ENCODE data around the gene PDGFD.

Gene PDGFD

GRCh38 chr11:103994518-103994917 is 169.4 kb downstream of the PDGFD start:
- no peak for DNase-seq

DNA sequence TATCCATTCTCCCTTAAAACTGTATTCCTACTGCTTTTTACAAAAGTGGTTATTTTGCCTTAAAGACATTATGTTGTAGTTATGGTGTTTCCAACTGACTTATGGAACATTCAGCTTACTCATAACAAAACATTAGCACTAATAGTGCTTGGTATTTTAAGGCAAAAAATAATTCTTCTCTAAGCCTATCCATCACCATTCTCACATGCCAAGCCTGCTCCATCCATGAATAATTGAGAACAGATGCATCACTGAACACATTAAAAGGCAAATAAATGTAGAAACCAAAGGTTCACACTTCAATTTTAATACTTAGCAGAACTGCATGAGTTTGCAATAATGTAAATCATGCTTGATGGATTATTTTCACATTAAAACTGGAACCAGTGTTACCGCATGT is 169.9 kb downstream of the PDGFD start:
- DNase-seq = no peak

DNA sequence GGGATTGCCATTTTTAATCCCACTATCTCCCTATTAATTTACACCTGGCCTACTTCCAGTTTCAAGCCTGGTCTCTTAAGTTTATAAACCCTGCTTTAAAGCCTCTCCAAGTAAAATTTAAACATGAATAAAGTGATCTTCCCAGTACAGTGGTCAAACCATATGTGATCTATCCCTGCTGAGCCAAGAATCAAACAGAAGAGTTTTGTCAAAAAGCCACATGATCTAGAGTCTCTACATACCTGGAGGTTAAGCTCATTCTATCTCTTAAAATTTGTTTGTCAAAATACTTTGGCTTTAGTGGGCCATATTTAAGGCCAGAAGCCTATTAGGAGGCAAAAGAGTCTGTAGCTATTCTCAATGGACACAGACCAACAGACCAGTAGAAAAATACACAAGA is 170.4 kb downstream of the PDGFD start:
- no peak for DNase-seq

GRCh38 chr11:103988595-103988969 is 175.4 kb downstream of the PDGFD start:
- DNase-seq = no peak

- no peak for DNase-seq
Observed at GRCh38 chr11:103987629-103988594, 176.0 kb downstream of the PDGFD start.

DNA sequence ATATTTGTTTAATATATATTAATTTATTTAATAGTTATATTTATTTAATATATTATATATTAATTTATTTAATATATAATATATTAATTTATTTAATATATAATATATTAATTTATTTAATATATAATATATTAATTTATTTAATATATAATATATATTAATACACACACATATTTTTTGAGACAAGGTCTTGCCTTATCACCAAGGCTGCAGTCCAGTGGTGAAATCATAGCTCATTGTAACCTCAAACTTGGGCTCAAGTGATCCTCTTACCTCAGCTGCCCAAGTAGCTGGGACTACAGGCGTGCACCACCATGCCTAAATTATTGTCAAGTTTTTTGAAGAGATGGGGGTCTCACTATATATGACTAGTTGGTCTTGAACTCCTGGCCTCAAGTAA is 178.9 kb downstream of the PDGFD start:
- DNase-seq = no peak

DNA sequence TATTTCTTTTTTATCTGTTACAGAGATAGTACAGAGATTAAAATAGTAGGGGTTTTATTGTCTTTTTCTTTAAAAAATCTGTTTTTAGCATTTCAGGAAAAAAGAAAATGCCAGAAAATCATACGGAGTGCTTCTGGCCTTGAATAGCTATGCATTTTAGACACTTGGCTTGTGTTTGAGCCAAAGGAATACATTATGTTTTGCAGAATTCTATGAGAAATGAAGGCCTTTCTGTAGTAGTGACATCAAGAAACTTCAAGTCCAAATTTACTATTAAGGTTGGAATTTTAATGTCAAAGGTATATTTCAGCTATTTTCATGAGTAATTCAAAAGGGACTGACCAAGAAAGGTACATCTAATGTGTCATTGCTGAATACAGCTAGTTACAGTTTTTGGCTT is 183.8 kb downstream of the PDGFD start:
- DNase-seq = no peak

DNA sequence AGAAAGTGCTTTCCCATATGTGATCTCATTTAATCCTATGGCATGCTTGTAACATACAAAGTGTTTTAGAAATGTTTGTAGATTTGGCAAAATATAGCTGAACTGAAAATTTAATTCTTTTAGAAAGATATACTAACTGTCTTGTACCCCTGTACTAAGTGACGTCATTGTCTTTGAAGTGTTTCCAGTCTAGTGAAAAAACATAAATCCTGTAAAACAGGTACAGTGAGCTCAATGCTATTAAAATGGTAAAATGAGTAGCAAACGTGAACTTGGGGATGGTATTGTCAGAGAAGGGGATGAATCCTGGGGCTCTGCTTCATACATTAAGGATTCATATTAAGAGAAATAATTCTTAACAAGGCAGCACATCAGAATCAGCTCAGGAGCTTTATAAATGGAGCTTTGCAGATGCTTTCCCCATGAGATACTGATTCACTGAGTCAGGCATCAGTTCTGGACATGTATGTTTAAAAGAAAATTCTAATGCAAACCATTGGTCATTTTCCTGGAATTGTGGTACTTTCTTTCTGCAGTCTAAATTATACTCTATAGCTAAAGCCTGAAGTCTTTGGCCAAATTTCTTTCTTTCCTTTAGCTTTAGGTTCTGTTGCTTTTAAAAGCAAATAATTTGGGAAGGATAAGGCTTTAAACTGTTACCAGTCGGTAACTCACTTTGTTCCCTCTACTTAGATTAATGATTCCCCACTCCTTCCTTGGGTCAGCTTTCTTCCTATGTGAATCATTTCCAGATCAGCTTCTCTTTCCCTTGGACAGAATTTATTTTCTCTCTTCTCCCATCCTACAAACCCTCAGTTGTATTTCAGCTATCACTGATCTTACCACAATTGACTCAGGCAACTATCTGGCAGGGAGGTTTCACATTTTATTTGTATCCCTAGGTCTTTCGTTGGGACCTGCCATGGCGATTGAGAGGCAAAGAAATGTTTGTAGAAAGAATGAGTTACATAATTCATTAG is 185.0 kb downstream of the PDGFD start:
- no peak for DNase-seq

- DNase-seq = no peak
Observed at GRCh38 chr11:103972013-103972412, 191.9 kb downstream of the PDGFD start.

DNA sequence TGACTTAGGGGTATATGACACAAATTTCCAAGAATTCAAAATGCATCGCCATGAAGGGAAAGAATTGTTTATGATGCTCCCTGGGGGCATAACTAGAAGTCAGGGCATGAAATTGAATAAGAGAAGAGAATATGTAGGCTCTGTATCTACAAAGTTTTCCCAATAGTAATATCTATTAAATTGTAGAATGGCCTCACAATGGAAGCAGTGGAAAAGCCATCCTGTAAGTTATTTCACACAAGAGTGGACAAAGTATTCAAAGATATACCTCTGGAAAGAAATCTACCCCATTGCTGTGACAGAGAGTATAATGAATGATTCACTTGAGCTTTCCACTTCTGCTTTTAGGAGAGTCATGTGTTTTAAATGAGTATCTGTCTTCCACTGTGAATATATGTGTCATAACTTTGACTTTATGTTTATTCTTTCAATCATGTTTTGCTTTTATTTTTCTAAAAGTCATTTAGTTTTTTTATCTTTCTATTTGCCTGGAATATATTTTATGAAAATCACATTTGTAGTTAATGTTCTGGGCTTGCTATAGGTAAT is 193.2 kb downstream of the PDGFD start:
- DNase-seq = no peak

DNA sequence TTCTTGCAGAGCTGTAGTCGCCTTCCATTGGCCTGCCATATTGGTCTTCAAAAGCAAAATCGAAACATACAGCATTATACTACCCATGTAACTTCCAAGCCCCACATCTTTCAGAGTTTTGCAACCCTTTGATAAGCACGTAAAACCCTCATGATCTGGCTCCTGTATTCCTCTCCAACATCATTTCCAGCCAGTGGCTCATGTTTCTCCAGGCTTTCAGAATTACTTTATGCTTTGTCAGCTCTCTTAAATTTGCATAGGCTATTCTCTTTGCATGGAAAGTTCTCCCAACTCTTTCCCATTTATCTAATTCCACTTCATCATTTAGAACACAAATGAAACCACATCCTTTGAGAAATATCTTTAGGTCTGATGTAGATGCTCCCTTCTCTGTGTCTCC is 195.3 kb downstream of the PDGFD start:
- DNase-seq = no peak

DNA sequence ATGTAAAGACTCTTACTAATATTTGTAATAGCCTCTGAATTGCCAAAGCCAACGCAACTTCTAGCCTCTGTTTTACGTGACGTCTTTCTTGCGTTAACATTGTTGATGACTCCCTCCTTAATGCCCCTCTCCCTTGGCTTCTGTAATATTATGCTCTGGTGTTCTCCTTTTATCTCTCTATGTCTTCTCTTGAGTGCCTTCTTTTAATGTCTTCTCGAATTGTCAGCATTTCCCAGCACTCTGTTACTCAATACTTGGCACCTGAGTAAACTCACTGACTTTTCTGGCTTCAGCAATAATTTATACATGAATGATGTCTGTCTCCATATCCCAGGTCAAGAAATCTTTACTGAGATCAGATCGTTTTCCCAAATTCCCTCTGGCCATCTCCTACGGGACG is 196.0 kb downstream of the PDGFD start:
- DNase-seq = no peak

GRCh38 chr11:103964390-103964789 is 199.6 kb downstream of the PDGFD start:
- DNase-seq = no peak

- no peak for DNase-seq
Observed at GRCh38 chr11:103963648-103964047, 200.3 kb downstream of the PDGFD start.

DNA sequence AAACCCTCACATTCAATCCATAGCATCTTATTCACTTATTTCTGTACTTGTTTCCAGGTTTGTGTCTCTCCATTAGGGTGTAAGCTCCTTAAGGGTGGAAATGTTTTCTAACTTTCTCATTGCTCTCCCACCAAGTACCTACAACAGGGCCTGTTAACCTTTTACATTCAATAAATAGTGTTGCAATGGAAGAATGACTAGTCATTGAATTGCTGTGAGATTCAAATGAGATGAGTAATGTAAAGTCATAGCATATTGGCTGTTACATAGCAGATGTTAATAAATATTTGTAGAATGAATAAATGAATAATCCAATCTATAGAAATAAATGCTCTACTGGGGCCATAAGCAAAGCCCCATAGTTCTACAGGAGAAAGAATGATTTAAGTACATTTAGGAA is 202.9 kb downstream of the PDGFD start:
- no peak for DNase-seq

DNA sequence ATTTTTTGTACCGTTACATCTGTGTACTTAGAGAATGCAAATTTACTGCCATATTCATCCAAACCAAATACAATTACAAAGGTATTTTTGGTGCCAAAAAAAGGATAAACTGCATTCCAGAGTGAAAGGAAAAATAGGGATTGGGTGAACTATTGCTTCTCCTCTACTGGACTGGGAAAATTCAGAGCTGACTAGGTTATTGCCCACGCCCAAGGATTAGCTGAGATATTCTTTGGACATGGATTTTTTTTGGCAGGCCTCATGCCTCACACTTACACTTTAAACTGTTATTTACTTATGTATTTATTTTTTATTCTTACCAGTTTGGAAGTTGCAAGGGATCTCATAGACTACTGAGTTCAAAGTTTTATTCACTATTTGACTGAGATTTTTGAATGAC is 203.8 kb downstream of the PDGFD start:
- no peak for DNase-seq

DNA sequence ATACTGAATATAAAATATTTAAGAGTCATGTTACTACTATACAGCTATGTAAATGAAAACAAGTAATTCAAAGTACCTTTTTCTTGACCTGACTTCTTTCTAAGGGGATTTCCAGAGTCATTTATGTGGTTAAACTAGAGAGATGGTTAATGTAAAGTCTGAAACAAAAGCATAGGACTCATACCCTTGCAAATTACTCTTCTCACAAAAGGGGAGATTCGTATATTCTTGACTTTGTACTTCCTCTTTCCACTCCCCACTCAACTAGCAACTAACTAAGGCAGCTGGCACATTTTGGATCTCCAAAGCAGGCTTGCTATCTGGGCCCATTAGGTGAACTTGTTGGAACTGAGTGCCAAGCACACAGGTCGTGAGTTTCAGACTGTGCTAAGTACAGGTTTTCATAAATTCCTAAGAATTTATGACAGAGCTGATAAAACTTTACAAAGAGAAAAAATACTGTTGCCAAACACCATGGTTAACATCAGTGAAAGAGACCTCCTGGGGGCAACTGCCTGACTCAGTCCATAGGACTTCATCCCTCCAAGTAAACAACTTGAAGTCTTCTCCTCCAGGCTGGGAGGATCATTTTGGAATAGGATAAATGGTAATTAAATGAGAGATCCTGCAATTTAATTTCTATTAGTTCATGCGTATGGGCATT is 204.5 kb downstream of the PDGFD start:
- DNase-seq = no peak

- DNase-seq = no peak
Observed at GRCh38 chr11:103958475-103959215, 205.3 kb downstream of the PDGFD start.

DNA sequence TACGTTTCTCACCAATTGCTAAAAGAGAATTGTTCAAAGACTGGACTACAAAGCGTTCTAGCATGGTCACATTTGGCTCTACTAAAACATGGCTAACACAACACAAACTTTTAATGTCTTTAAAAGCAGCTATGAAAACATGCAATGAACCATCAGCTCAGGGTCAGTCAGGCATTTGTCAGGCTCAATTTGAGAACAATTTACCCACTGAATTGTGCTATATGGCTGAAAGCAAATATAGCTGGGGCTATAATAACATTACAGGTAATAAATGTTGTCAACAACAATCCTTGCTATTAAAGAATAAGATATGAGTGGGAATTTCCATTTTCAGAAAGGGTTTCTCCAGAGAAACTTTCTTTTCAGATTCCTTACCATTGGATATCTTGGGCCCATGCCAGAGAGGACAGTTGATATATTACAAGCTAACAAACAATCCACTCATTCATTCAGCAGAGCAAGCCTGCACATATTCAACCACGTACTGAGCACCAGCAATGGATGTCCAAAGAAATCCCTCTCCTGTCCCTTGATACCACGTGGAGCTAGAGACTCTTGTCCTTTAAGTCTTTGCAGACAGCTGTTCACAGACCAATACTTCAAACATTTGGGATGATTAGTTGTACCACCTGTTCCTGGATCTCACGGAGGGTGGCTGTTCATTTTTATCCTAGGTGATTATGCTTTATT is 210.0 kb downstream of the PDGFD start:
- DNase-seq = no peak

DNA sequence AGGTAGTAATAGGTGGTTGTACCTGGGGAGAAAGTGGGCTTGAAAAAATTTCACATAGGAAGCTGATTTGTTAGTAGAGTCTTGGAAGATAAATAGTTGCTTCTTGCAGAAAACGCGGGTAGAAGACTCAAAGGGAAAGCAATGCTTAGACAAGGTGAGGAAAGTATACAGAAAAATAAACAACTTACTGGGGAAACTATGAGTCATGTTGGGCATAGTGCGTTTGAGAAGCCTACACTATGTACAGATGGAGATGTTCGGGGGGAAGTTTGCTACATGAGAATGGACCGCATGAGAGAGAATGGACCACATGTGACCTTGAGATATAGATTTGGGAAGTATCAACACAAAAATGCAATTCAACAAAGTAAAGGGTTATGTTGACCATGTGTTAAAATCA is 214.2 kb downstream of the PDGFD start:
- DNase-seq = no peak

DNA sequence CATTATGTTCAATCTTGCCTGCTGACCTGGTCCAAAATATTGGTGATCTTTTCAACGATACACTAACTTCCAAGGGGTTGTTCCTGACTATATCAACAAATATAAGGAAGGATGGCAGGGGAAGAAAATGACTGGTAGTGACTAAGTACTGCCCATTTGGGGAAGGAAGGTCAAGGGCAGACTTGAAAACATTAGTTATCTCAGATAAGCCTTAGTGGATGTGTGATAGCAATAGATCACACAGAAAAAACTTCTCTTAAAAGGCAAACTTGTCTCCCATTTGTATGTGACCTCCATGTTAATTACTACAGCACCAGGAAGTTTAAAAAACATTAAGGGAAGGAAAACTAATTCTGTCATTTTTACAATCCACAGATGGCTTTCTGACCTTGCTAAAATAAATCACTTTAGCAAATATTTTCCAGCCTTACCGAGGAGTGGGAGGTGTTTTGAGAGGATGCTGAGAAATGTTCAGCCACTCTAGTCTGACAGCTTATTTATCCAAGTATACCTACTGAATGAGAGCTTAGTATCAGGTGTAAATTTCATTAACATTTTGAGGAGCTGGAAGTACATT is 215.7 kb downstream of the PDGFD start:
- no peak for DNase-seq

Measured in stimulated activated CD4-positive, alpha-beta T cell treated with anti-CD3 and anti-CD28 coated beads, Interleukin-2, amount 100 ng/mL, for 24 hours (primary cell).